ENCODE data around the gene DSCAML1. TPM values are rescaled to one million over a fixed set of nuclear protein-coding genes. Genes with fewer than 3 reads are reported as not detected.

The DSCAML1 gene
- total RNA-seq, 4 donors from 2014 or later: 2.9 to 5.8 (median 3.3) TPM

DNA sequence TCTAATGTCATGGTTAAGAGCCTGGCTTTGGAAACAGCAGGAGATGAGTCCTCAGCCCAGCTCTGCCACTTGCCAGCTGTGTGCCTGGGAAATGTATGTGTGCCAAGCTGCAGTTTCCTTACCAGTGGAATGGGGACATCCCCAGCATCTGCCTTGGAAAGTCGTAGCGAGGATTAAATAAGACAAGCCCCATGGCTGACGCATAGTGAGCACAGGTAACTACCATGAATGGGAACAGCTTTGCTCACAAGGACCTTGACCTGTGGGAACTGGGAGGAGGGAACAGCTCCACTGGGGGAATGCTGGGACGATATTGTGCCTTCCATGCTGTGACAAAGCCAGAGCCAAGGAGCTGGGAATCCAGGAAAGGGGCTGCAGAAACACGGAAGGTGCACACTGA lies 2.6 kb upstream of the DSCAML1 start:
- H3K9me3 ChIP-seq: no peaks in the 10 kb centered on the region
- TF ChIP-seq CTCF (IDR thresholded peaks at IDR 0.05) (no peak), POLR2A (IDR thresholded peaks at IDR 0.05) (no peak), EP300 (IDR thresholded peaks at IDR 0.05; ENCODE audit: low read depth) (no peak), POLR2AphosphoS5 (IDR thresholded peaks at IDR 0.05) (no peak)
- in situ Hi-C loops (cut with MboI; ENCODE audit: low pct_ligation_motif_present in 1 of 4, low pct_unique_long_range_greater_than_20kb in 1 of 4, low sequenced_read_pairs in 3 of 4): loop anchor here (10.0 to 25.0 kb wide), 4 partner anchors 255 to 362 kb away; no protein-coding TSS in a partner anchor
- H3K4me3 ChIP-seq: no peak overlapping the region
- DNase-seq: peak; percentile 23
- WGBS, 2 donors (ENCODE audit: low coverage in 1 of 2): 46 to 61% methylated on average over 3 to 5 of the region's 5 CpGs
- peaks cover 36% of the 10 kb centered on the region for H3K27me3 ChIP-seq
- no peak overlapping the region for H3K27ac ChIP-seq
- intact Hi-C loops (cut with DNase I; ENCODE audit: low total_unique reads): no loop called here
- H3K36me3 ChIP-seq: no peaks in the 10 kb centered on the region
- H3K4me1 ChIP-seq: peaks cover 9 to 21% (median 16%) of the 10 kb centered on the region in 4 donors

GRCh38 chr11:117796456-117796871 lies 552 bp downstream of the DSCAML1 start:
- Histone ChIP-seq H3K4me3 (peak overlapping the region in 3 of 4 donors; percentile 27 to 50 (median 41)), H3K27me3 (peaks cover 51% of the 10 kb centered on the region)

DNA sequence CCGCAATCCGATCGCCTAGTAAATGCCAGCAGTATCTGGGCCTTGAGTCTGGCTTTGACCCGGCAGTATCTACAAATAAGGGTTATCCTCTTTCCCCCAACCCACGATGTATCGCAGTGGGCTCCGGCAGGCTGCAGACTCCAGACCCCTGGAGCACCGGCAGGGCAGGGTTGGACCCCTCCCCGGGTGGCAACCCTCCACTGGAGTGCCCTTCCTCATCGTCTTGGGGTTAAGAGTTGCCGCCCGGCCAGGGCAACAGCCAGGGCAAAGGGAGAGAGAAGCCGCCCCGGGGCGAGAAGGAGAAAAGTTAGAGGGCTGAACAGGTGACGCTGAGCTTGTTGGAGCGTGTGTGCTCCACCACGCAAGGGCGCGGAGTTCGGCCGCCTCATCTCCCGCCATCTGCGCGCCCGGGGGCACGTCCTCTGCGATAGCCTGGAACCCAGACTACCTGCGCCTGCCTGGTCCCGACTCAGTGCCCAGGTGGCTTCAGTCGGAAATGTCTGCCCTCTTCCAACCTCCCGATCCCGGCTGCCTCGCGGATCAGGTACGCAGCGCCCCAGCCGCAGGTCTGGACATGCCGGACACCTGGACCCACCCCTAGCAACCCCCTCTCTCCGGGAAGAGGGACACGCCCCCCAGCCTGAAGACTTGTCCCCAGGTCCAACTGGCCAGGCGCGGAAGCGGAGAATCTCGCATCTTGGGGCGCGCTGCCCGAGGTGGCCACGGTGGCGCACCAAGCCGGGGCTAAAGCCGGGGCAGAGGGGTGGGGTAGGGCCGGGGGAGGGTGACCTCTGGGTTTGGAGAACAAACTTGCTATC lies 1.2 kb downstream of the DSCAML1 start:
- Histone ChIP-seq H3K27me3 (peaks cover 51% of the 10 kb centered on the region), H3K4me3 (peak overlapping the region in 3 of 4 donors; percentile 27 to 50 (median 41)), H3K27ac (no peak overlapping the region), H3K9me3 (no peaks in the 10 kb centered on the region), H3K4me1 (peaks cover 9 to 21% (median 16%) of the 10 kb centered on the region in 4 donors), H3K36me3 (no peaks in the 10 kb centered on the region)
- no peak for DNase-seq
- intact Hi-C loops (cut with DNase I; ENCODE audit: low total_unique reads): no loop called here
- WGBS, 2 donors (ENCODE audit: low coverage in 1 of 2): 15% methylated on average over 47 of the region's 53 CpGs; no CpG with 5 or more reads in 1 of the 2 donors
- TF ChIP-seq CTCF (IDR thresholded peaks at IDR 0.05) (no peak), POLR2A (IDR thresholded peaks at IDR 0.05) (no peak), EP300 (IDR thresholded peaks at IDR 0.05; ENCODE audit: low read depth) (no peak), POLR2AphosphoS5 (IDR thresholded peaks at IDR 0.05) (no peak)
- in situ Hi-C loops (cut with MboI; ENCODE audit: low pct_ligation_motif_present in 1 of 4, low pct_unique_long_range_greater_than_20kb in 1 of 4, low sequenced_read_pairs in 3 of 4): loop anchor here in 1 of 4 donors (25.0 kb wide), 1 partner anchor 359 kb away; no protein-coding TSS in a partner anchor

More at GRCh38 chr11:117796456-117796871, 552 bp downstream of the DSCAML1 start:
- WGBS, 2 donors (ENCODE audit: low coverage in 1 of 2): 7% methylated on average over 16 of the region's 35 CpGs; no CpG with 5 or more reads in 1 of the 2 donors
- no peaks in the 10 kb centered on the region for H3K36me3 ChIP-seq
- in situ Hi-C loops (cut with MboI; ENCODE audit: low pct_ligation_motif_present in 1 of 4, low pct_unique_long_range_greater_than_20kb in 1 of 4, low sequenced_read_pairs in 3 of 4): loop anchor here in 1 of 4 donors (25.0 kb wide), 1 partner anchor 359 kb away; no protein-coding TSS in a partner anchor
- H3K4me1 ChIP-seq: peaks cover 9 to 21% (median 16%) of the 10 kb centered on the region in 4 donors
- H3K27ac ChIP-seq: peak overlapping the region in 1 of 4 donors; percentile 14
- no peaks in the 10 kb centered on the region for H3K9me3 ChIP-seq
- TF ChIP-seq POLR2A (IDR thresholded peaks at IDR 0.05) (no peak), EP300 (IDR thresholded peaks at IDR 0.05; ENCODE audit: low read depth) (no peak), POLR2AphosphoS5 (IDR thresholded peaks at IDR 0.05) (no peak), CTCF (IDR thresholded peaks at IDR 0.05) (no peak)
- DNase-seq: no peak
- intact Hi-C loops (cut with DNase I; ENCODE audit: low total_unique reads): no loop called here
